Loucy (cell line): ENCODE data around the gene HMCN1.

Source experiments
- H2AFZ ChIP-seq: fragments of 200-600 bp; sonication (generic); 2 replicates; pipeline ENCODE4 v1.6.0; 2016; ENCODE audit warnings: antibody characterized with exemption, mild to moderate bottlenecking, low read length, moderate library complexity
- H3F3A ChIP-seq: fragments of 200-600 bp; 2 replicates; pipeline ENCODE4 v1.6.0; 2016; ENCODE audit warnings: antibody characterized with exemption, low read depth, mild to moderate bottlenecking
- H3K27me3 ChIP-seq: fragments of 200-600 bp; sonication (generic); 2 replicates; pipeline ENCODE4 v1.6.1; 2014; ENCODE audit warnings: low read length, mild to moderate bottlenecking; ENCODE audit not compliant: insufficient read depth, poor library complexity, severe bottlenecking
- H3K36me3 ChIP-seq: fragments of 200-600 bp; sonication (generic); 2 replicates; pipeline ENCODE4 v1.6.1; 2016; ENCODE audit warnings: low read length; ENCODE audit not compliant: insufficient read depth
- H3K4me1 ChIP-seq: fragments of 200-600 bp; sonication (generic); 2 replicates; pipeline ENCODE4 v1.5.1; 2014; ENCODE audit warnings: low read length, mild to moderate bottlenecking; ENCODE audit not compliant: insufficient read depth, poor library complexity, severe bottlenecking
- H3K4me2 ChIP-seq: fragments of 200-600 bp; sonication (generic); 2 replicates; pipeline ENCODE4 v1.6.0; 2014; ENCODE audit warnings: antibody characterized with exemption, low read length, low read depth, mild to moderate bottlenecking; ENCODE audit not compliant: poor library complexity, severe bottlenecking
- H3K4me3 ChIP-seq: fragments of 200-600 bp; sonication (generic); 2 replicates; pipeline ENCODE4 v1.5.1; 2014; ENCODE audit warnings: low read length, mild to moderate bottlenecking, mixed read lengths; ENCODE audit not compliant: poor library complexity, severe bottlenecking
- H3K79me2 ChIP-seq: fragments of 200-600 bp; sonication (generic); 2 replicates; pipeline ENCODE4 v1.6.1; 2014; ENCODE audit warnings: low read length; ENCODE audit not compliant: insufficient read depth
- H3K9ac ChIP-seq: fragments of 200-600 bp; sonication (generic); 2 replicates; pipeline ENCODE4 v1.6.0; 2014; ENCODE audit warnings: mild to moderate bottlenecking, low read depth, low read length, moderate library complexity; ENCODE audit not compliant: poor library complexity, severe bottlenecking
- H3K9me2 ChIP-seq: fragments of 200-600 bp; sonication (generic); replicated peaks from 2 replicates; pipeline ENCODE4 v1.6.1; 2016; ENCODE audit warnings: low read depth, low read length, mixed read lengths
- H3K9me3 ChIP-seq: fragments of 200-600 bp; sonication (generic); 2 replicates; pipeline ENCODE4 v1.6.1; 2014; ENCODE audit warnings: mild to moderate bottlenecking, antibody characterized with exemption, low read length, low read depth; ENCODE audit not compliant: insufficient read depth
- H4K20me1 ChIP-seq: fragments of 200-600 bp; sonication (generic); 2 replicates; pipeline ENCODE4 v1.6.0; 2014; ENCODE audit warnings: antibody characterized with exemption, low read length, mild to moderate bottlenecking; ENCODE audit not compliant: insufficient read depth, poor library complexity, severe bottlenecking
- CTCF ChIP-seq: fragments of 200-600 bp; sonication (generic); conservative IDR thresholded peaks from 2 replicates; pipeline ENCODE4 v1.5.1; 2014; ENCODE audit warnings: mild to moderate bottlenecking, antibody characterized with exemption, low read length
- EZH2phosphoT487 ChIP-seq: fragments of 200-600 bp; IDR thresholded peaks from 2 replicates; pipeline ENCODE4 v1.6.1; 2018; ENCODE audit warnings: antibody characterized with exemption, mild to moderate bottlenecking, moderate library complexity, borderline replicate concordance

The HMCN1 gene

DNA sequence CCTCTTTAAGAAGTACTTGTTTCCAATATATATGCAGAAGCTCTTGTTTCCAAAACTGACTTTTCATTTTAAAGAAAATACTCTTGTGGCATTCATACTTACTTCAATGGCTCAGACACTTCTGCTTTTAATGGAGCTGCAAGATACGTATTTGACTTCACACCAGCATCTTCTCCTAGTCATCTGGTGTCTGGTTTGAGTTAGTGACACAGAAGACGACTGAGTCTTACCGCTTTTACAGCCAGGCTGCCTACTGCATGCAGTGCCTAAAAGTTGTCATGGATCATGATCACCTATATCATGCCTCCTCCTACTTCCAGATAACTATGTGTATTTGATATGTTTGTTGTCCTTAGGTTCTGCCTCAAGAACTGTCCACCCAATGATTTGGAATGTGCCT is 455.0 kb downstream of the HMCN1 start:
- no peaks in the 10 kb centered on the region for H3K79me2 ChIP-seq
- H3K9me2 ChIP-seq = no peaks in the 10 kb centered on the region
- H2AFZ ChIP-seq = no peak overlapping the region
- no peaks in the 10 kb centered on the region for H4K20me1 ChIP-seq
- H3K9me3 ChIP-seq = no peaks in the 10 kb centered on the region
- TF ChIP-seq EZH2phosphoT487 = no peak
- TF ChIP-seq CTCF = no peak
- no peaks in the 10 kb centered on the region for H3K36me3 ChIP-seq
- no peak overlapping the region for H3K4me3 ChIP-seq
- H3K4me1 ChIP-seq = no peaks in the 10 kb centered on the region
- no peaks in the 10 kb centered on the region for H3K27me3 ChIP-seq
- no peaks in the 10 kb centered on the region for H3F3A ChIP-seq
- no peak overlapping the region for H3K9ac ChIP-seq
- H3K4me2 ChIP-seq = no peak overlapping the region

GRCh38 chr1:186191511-186191910 is 457.3 kb downstream of the HMCN1 start:
- Histone ChIP-seq H3K4me1 (no peaks in the 10 kb centered on the region), H3K79me2 (no peaks in the 10 kb centered on the region)

GRCh38 chr1:186193224-186193623 is 459.0 kb downstream of the HMCN1 start:
- H3F3A ChIP-seq = no peaks in the 10 kb centered on the region
- H3K27me3 ChIP-seq = no peaks in the 10 kb centered on the region
- no peaks in the 10 kb centered on the region for H3K36me3 ChIP-seq
- no peaks in the 10 kb centered on the region for H4K20me1 ChIP-seq
- no peak overlapping the region for H3K4me2 ChIP-seq
- H3K79me2 ChIP-seq = no peaks in the 10 kb centered on the region
- no peak overlapping the region for H3K9ac ChIP-seq
- H3K9me2 ChIP-seq = no peaks in the 10 kb centered on the region
- no peak overlapping the region for H2AFZ ChIP-seq
- no peaks in the 10 kb centered on the region for H3K9me3 ChIP-seq
- TF ChIP-seq CTCF (no peak), EZH2phosphoT487 (no peak)
- H3K4me3 ChIP-seq = no peak overlapping the region
- H3K4me1 ChIP-seq = no peaks in the 10 kb centered on the region

More at GRCh38 chr1:186191511-186191910, 457.3 kb downstream of the HMCN1 start:
- no peaks in the 10 kb centered on the region for H3K27me3 ChIP-seq
- H4K20me1 ChIP-seq = no peaks in the 10 kb centered on the region
- no peaks in the 10 kb centered on the region for H3K9me3 ChIP-seq
- H2AFZ ChIP-seq = no peak overlapping the region
- H3K4me2 ChIP-seq = no peak overlapping the region
- H3F3A ChIP-seq = no peaks in the 10 kb centered on the region
- H3K4me3 ChIP-seq = no peak overlapping the region
- H3K36me3 ChIP-seq = no peaks in the 10 kb centered on the region
- TF ChIP-seq EZH2phosphoT487 = no peak
- TF ChIP-seq CTCF = no peak
- H3K9me2 ChIP-seq = no peaks in the 10 kb centered on the region
- H3K9ac ChIP-seq = no peak overlapping the region
